Astrocyte of the cerebellum (primary cell): Measurements from ENCODE around the gene GSX1.

Source experiments
- DNase-seq: peaks from one replicate; pipeline ENCODE4 v3.0.0-alpha.2; 2011; ENCODE audit warnings: low read depth
- H3K4me3 ChIP-seq: 2 replicates; pipeline ENCODE4 v1.5.1; 2011; ENCODE audit warnings: mild to moderate bottlenecking, low read depth, low read length, moderate library complexity
- in situ Hi-C: cut with HindIII; loops from 2 replicates; pipeline ENCODE4 v1.10.0; 2017; ENCODE audit warnings: low sequenced_read_pairs
- TF ChIP-seq, protein P1 (sequence below): IDR thresholded peaks from 2 replicates; pipeline ENCODE4 v1.5.1; 2012; ENCODE audit warnings: low read length, low read depth, moderate library complexity, mild to moderate bottlenecking; ENCODE audit errors: missing control alignments

The GSX1 gene

DNA sequence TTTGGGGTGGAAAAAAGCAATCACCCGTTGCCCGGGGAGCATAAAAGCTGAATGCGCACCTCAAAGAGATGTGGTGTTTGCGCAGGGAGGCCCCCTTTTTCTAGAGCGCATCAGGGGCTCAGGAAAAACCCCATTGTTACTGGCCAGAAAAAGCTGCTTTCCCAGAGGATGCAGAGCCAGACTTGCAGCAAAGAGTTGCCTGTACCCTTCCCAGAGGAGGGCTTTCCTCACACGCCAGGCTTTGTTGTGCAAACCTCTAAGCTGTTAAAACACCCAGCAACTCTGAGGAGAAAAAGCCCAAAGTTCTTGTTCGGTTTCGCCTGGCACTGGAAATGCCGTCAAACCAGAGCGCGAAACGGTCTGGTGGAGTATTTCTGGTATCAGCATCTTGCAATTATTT is 29.3 kb downstream of the GSX1 start:
- TF ChIP-seq, protein P1, sequence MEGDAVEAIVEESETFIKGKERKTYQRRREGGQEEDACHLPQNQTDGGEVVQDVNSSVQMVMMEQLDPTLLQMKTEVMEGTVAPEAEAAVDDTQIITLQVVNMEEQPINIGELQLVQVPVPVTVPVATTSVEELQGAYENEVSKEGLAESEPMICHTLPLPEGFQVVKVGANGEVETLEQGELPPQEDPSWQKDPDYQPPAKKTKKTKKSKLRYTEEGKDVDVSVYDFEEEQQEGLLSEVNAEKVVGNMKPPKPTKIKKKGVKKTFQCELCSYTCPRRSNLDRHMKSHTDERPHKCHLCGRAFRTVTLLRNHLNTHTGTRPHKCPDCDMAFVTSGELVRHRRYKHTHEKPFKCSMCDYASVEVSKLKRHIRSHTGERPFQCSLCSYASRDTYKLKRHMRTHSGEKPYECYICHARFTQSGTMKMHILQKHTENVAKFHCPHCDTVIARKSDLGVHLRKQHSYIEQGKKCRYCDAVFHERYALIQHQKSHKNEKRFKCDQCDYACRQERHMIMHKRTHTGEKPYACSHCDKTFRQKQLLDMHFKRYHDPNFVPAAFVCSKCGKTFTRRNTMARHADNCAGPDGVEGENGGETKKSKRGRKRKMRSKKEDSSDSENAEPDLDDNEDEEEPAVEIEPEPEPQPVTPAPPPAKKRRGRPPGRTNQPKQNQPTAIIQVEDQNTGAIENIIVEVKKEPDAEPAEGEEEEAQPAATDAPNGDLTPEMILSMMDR: no peak
- in situ Hi-C loops: no loop called here
- H3K4me3 ChIP-seq: no peak overlapping the region
- DNase-seq: no peak

GRCh38 chr13:27822258-27822872 is 30.1 kb downstream of the GSX1 start:
- TF ChIP-seq, protein P1: no peak
- DNase-seq: no peak
- H3K4me3 ChIP-seq: no peak overlapping the region
- in situ Hi-C loops: no loop called here

- in situ Hi-C loops: no loop called here
- TF ChIP-seq, protein P1: no peak
- DNase-seq: no peak
Observed at GRCh38 chr13:27822873-27823311, 30.6 kb downstream of the GSX1 start.

GRCh38 chr13:27824121-27824520 is 31.8 kb downstream of the GSX1 start:
- TF ChIP-seq, protein P1: no peak
- DNase-seq: no peak
- in situ Hi-C loops: no loop called here
- no peak overlapping the region for H3K4me3 ChIP-seq

More at GRCh38 chr13:27822873-27823311, 30.6 kb downstream of the GSX1 start:
- no peak overlapping the region for H3K4me3 ChIP-seq

DNA sequence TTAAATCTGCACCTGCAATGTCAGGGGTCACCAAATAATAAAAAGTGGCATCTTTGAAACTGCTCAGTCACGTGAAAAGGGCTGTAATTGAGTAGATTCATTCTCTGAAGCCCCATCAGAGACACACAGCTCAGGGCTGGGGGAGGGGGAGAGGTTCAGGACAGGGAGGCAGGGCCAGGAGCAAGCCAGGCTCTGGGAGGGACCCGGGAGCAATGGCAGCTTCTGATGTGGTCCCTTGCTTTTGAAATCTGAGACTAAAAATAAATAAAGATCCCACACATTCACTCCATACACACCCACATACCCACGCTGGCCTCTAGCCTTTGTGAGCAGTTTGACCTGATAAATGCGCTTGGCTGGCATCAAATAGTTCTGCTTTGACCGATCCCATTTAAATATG is 32.8 kb downstream of the GSX1 start:
- in situ Hi-C loops: loop anchor here (25.0 kb wide), 1 partner anchor 137 kb away; the partner anchor contains the start of gene CDX2
- TF ChIP-seq, protein P1: no peak
- no peak overlapping the region for H3K4me3 ChIP-seq
- DNase-seq: no peak

GRCh38 chr13:27826379-27827353 is 34.4 kb downstream of the GSX1 start:
- peak; percentile 77 for DNase-seq
- in situ Hi-C loops: loop anchor here (25.0 kb wide), 1 partner anchor 136 kb away; the partner anchor contains the start of gene CDX2
- H3K4me3 ChIP-seq: peak overlapping the region; percentile 30
- TF ChIP-seq, protein P1: peak; percentile 81
